SK-N-SH (cell line): Measurements from ENCODE around the gene WDR88. TPM values are rescaled to one million over a fixed set of nuclear protein-coding genes. Genes with fewer than 3 reads are reported as not detected.
"Not testable (repeated sequence)": the region's sequence is repeated elsewhere in the genome, so short reads cannot be mapped to it uniquely, and the experiment has no call there.

ENCODE experiments used
- CTCF ChIA-PET: fragments of 300-600, 350-600 bp; formaldehyde crosslinking; extraction: SDS; loops from one replicate; lab custom pipeline; 2021; lab: Yijun Ruan, JAX
- POLR2A ChIA-PET: fragments of 350-600 bp; sonication (Branson Sonifier 250); formaldehyde crosslinking; extraction: SDS; loops from one replicate; lab custom pipeline; 2020; ENCODE audit warnings: antibody characterized with exemption, inconsistent platforms; lab: Yijun Ruan, JAX
- DNase-seq: peaks from one replicate; pipeline ENCODE4 v3.0.0; 2012
- H2AFZ ChIP-seq: fragments of 200-600 bp; sonication (generic); 2 replicates; pipeline ENCODE4 v1.8.1; 2016; ENCODE audit warnings: antibody characterized with exemption, mild to moderate bottlenecking, low read depth
- H3F3A ChIP-seq: fragments of 200-600 bp; sonication (generic); replicated peaks from 2 replicates; pipeline ENCODE3; 2016; ENCODE audit warnings: antibody characterized with exemption, mild to moderate bottlenecking; ENCODE audit not compliant: insufficient read depth
- H3K27ac ChIP-seq, 2 experiments: fragments of 200-500 bp in 1 of 2; fragments of 200-600 bp in 1 of 2; sonication (Bioruptor generic) in 1 of 2; sonication (generic), shearing (Covaris generic) in 1 of 2; 2 replicates each; pipeline versions ENCODE4 v1.5.1 to v1.6.1; 2014 to 2016; ENCODE audit warnings: low read depth in 2 of 2, inconsistent platforms in 1 of 2, low read length in 1 of 2, mild to moderate bottlenecking in 1 of 2, mixed read lengths in 1 of 2
- H3K27me3 ChIP-seq: fragments of 200-600 bp; sonication (generic), shearing (Covaris generic); 2 replicates; pipeline ENCODE4 v1.6.1; 2016; ENCODE audit warnings: mixed run types; ENCODE audit not compliant: insufficient read depth
- H3K36me3 ChIP-seq, 2 experiments: fragments of 200-500 bp in 1 of 2; fragments of 200-600 bp in 1 of 2; sonication (Bioruptor generic) in 1 of 2; sonication (generic) in 1 of 2; replicated peaks in 1 of 2; 2 replicates each; pipeline versions ENCODE3 to v1.5.1; 2014 to 2016; ENCODE audit warnings: low read length in 1 of 2, mild to moderate bottlenecking in 1 of 2; ENCODE audit not compliant: insufficient read depth in 2 of 2, control insufficient read depth in 1 of 2
- H3K4me1 ChIP-seq, 2 experiments: fragments of 200-500 bp in 1 of 2; fragments of 200-600 bp in 1 of 2; sonication (Bioruptor generic) in 1 of 2; sonication (generic), shearing (Covaris generic) in 1 of 2; 2 replicates each; pipeline versions ENCODE4 v1.5.1 to v1.6.1; 2014 to 2016; ENCODE audit warnings: low read depth in 1 of 2, low read length in 1 of 2, mixed run types in 1 of 2; ENCODE audit not compliant: insufficient read depth in 2 of 2, control insufficient read depth in 1 of 2
- H3K4me2 ChIP-seq: fragments of 200-600 bp; sonication (generic), shearing (Covaris generic); 2 replicates; pipeline ENCODE4 v1.6.1; 2017; ENCODE audit warnings: mixed run types
- H3K4me3 ChIP-seq, 2 experiments: fragments of 200-500 bp in 1 of 2; fragments of 200-600 bp in 1 of 2; sonication (Bioruptor generic) in 1 of 2; sonication (generic), shearing (Covaris generic) in 1 of 2; 2 replicates each; pipeline versions ENCODE4 v1.5.1 to v1.8.1; 2014 to 2016; ENCODE audit warnings: low read depth in 2 of 2, inconsistent platforms in 1 of 2, low read length in 1 of 2, mild to moderate bottlenecking in 1 of 2, mixed read lengths in 1 of 2, moderate library complexity in 1 of 2
- H3K79me2 ChIP-seq: fragments of 200-600 bp; sonication (generic); 2 replicates; pipeline ENCODE4 v1.8.1; 2017; ENCODE audit warnings: mild to moderate bottlenecking; ENCODE audit not compliant: insufficient read depth
- H3K9ac ChIP-seq: fragments of 200-600 bp; sonication (generic); 2 replicates; pipeline ENCODE4 v1.6.1; 2017; ENCODE audit warnings: mixed run types
- H3K9me2 ChIP-seq: fragments of 200-600 bp; sonication (generic); 2 replicates; pipeline ENCODE4 v1.6.1; 2017; ENCODE audit warnings: mixed run types
- H3K9me3 ChIP-seq: fragments of 200-600 bp; sonication (generic); 2 replicates; pipeline ENCODE4 v1.6.1; 2017; ENCODE audit warnings: mixed run types, mild to moderate bottlenecking, moderate library complexity
- H4K20me1 ChIP-seq: fragments of 200-600 bp; sonication (generic); 2 replicates; pipeline ENCODE4 v1.6.1; 2017; ENCODE audit warnings: mild to moderate bottlenecking, mixed run types; ENCODE audit not compliant: insufficient read depth
- MEF2A ChIP-seq: IDR thresholded peaks from 2 replicates; pipeline ENCODE4 v1.4.0; 2012; ENCODE audit warnings: low read depth, borderline replicate concordance
- NFIC ChIP-seq: IDR thresholded peaks from 2 replicates; pipeline ENCODE4 v1.4.0; 2012; ENCODE audit warnings: borderline replicate concordance
- POLR2AphosphoS5 ChIP-seq: IDR thresholded peaks from 2 replicates; pipeline ENCODE4 v1.6.1; 2012; ENCODE audit warnings: low read depth, low read length
- TAF1 ChIP-seq: IDR thresholded peaks from 2 replicates; pipeline ENCODE4 v1.6.1; 2012; ENCODE audit warnings: low read depth, mild to moderate bottlenecking, low read length, moderate library complexity, borderline replicate concordance
- TEAD4 ChIP-seq: IDR thresholded peaks from 2 replicates; pipeline ENCODE4 v1.4.0; 2012; ENCODE audit warnings: mild to moderate bottlenecking, borderline replicate concordance; ENCODE audit not compliant: insufficient read depth
- WGBS: methylation state at CpG from one replicate; pipeline ENCODE4 v1.1.6; 2017; ENCODE audit warnings: low lambda C conversion rate; 5-methylcytosine and 5-hydroxymethylcytosine counted together
- polyA plus RNA-seq, 3 experiments: library from polyadenylated mRNA; depleted of rRNA; stranded (reverse); fragments of >200 nt; gene quantifications; 2 replicates each; pipeline ENCODE4 v1.2.3, GENCODE V29; 2012
- TF ChIP-seq, protein P1 (sequence below): fragments of 200-600 bp; sonication (generic); IDR thresholded peaks from 2 replicates; pipeline ENCODE4 v1.6.1; 2017; ENCODE audit warnings: antibody characterized with exemption, mild to moderate bottlenecking, moderate library complexity
- TF ChIP-seq, protein P2 (sequence below): fragments of 150-350 bp; IDR thresholded peaks from 2 replicates; pipeline ENCODE4 v1.6.1; 2016; ENCODE audit warnings: mild to moderate bottlenecking, low read depth, low read length
- TF ChIP-seq, protein P3 (sequence below): fragments of 150-350 bp; IDR thresholded peaks from 2 replicates; pipeline ENCODE4 v1.6.1; 2017; ENCODE audit warnings: antibody characterized with exemption, low read length, low read depth, borderline replicate concordance

The WDR88 gene
- polyA plus RNA-seq, 1 of the 3 experiments (the other 2 are of a cell fraction): not detected

DNA sequence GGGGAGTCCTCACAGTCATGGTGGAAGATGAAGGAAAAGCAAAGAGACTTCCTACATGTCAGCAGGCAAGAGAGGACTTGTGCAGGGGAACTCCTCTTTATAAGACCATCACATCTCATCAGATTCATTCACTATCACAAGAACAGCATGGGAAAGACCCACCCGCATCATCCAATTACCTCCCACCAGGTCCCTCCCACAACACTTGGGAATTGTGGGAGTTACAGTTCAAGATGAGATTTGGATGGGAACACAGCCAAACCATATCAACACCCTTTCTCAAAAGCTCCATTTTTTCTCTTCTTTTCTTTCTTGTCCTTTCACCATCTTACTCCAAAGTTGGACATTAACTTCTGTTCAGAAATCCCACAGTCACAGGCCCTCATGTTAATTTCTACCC, 57.5 kb downstream of the WDR88 start:
- H3F3A ChIP-seq: no peaks in the 10 kb centered on the region
- TF ChIP-seq MEF2A: no peak
- TF ChIP-seq, protein P1, sequence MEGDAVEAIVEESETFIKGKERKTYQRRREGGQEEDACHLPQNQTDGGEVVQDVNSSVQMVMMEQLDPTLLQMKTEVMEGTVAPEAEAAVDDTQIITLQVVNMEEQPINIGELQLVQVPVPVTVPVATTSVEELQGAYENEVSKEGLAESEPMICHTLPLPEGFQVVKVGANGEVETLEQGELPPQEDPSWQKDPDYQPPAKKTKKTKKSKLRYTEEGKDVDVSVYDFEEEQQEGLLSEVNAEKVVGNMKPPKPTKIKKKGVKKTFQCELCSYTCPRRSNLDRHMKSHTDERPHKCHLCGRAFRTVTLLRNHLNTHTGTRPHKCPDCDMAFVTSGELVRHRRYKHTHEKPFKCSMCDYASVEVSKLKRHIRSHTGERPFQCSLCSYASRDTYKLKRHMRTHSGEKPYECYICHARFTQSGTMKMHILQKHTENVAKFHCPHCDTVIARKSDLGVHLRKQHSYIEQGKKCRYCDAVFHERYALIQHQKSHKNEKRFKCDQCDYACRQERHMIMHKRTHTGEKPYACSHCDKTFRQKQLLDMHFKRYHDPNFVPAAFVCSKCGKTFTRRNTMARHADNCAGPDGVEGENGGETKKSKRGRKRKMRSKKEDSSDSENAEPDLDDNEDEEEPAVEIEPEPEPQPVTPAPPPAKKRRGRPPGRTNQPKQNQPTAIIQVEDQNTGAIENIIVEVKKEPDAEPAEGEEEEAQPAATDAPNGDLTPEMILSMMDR: no peak
- TF ChIP-seq TEAD4: no peak
- no peak for TF ChIP-seq POLR2AphosphoS5
- TF ChIP-seq, all 33 proteins: peak for 0
- Histone ChIP-seq H3K4me2 (no peak overlapping the region), H3K79me2 (no peaks in the 10 kb centered on the region), H3K9me2 (no peaks in the 10 kb centered on the region), H2AFZ (no peak overlapping the region), H3K9me3 (no peaks in the 10 kb centered on the region), H3K27ac (no peak overlapping the region), H3K9ac (no peak overlapping the region), H3K4me1 (peaks cover 0 to 4% of the 10 kb centered on the region in 2 experiments; a peak in 1 of 4 replicates), H3K36me3 (no peaks in the 10 kb centered on the region), H3K4me3 (no peak overlapping the region), H4K20me1 (no peaks in the 10 kb centered on the region), H3K27me3 (no peaks in the 10 kb centered on the region)
- no CpG with 5 or more reads among the region's 1 CpG for WGBS
- DNase-seq: no peak
- ChIA-PET CTCF (interaction anchor here (0.6 to 1.8 kb wide), 3 partner anchors 8 to 64 kb away, joined by 3 to 5 read pairs (median 3); no protein-coding TSS in a partner anchor), POLR2A (no interaction called here)

DNA sequence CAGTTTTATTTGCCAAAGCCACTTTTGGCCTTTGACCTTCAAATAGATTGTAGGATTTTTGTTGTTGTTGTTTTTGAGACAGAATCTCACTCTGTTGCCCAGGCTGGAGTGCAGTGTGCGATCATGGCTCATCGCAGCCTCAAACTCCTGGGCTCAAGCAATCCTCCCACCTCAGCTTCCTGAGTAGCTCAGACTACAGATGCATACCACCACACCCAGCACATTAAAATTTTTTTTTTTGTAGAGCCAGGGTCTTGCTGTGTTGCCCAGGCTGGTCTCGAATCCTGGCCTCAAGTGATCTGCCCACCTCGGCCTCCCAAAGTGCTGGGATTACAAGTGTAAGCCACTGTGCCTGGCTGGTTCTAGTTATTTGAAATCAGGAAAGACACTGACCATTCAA, 59.2 kb downstream of the WDR88 start:
- not testable (repeated sequence) for H3K27me3 ChIP-seq, H3K9me3 ChIP-seq, H3K79me2 ChIP-seq, H2AFZ ChIP-seq, H3K4me3 ChIP-seq, DNase-seq, H3K4me2 ChIP-seq, H3K9me2 ChIP-seq, H3F3A ChIP-seq, H3K36me3 ChIP-seq, H3K27ac ChIP-seq, H4K20me1 ChIP-seq, H3K9ac ChIP-seq
- peaks cover 0 to 13% of the 10 kb centered on the region in 2 experiments; a peak in 1 of 4 replicates for H3K4me1 ChIP-seq
- ChIA-PET CTCF (interaction anchor here (0.6 to 2.2 kb wide), 3 partner anchors 21 to 215 kb away, joined by 3 to 9 read pairs (median 3); no protein-coding TSS in a partner anchor), POLR2A (interaction anchor here (0.6 kb wide), 1 partner anchor 14 kb away, joined by 4 read pairs; no protein-coding TSS in a partner anchor)
- 49% methylated on average over 4 of the region's 4 CpGs for WGBS

DNA sequence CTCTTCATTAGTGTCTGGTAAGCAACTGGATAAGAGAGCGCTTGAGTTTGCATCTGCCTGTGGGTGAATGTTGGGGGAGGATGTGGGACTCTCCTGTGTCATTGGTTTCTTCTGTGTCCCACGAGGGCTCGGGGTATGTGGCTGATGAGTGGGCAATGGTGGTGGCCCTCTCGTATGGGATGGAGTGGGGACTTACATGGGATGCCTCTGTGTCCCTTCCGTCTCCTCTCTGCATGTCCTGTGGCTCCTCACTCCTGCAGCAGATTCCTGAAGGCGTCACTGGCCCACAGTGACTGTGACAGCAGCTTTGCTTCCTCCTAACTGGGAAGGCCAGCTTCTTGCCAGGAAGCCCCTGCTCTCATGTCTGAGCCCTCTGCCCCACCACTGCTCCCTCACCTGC, 59.6 kb downstream of the WDR88 start:
- TF ChIP-seq, protein P2, sequence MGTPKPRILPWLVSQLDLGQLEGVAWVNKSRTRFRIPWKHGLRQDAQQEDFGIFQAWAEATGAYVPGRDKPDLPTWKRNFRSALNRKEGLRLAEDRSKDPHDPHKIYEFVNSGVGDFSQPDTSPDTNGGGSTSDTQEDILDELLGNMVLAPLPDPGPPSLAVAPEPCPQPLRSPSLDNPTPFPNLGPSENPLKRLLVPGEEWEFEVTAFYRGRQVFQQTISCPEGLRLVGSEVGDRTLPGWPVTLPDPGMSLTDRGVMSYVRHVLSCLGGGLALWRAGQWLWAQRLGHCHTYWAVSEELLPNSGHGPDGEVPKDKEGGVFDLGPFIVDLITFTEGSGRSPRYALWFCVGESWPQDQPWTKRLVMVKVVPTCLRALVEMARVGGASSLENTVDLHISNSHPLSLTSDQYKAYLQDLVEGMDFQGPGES: no peak
- no peak for TF ChIP-seq NFIC
- TF ChIP-seq, protein P3, sequence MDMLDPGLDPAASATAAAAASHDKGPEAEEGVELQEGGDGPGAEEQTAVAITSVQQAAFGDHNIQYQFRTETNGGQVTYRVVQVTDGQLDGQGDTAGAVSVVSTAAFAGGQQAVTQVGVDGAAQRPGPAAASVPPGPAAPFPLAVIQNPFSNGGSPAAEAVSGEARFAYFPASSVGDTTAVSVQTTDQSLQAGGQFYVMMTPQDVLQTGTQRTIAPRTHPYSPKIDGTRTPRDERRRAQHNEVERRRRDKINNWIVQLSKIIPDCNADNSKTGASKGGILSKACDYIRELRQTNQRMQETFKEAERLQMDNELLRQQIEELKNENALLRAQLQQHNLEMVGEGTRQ: no peak
- TF ChIP-seq POLR2AphosphoS5: no peak
- TF ChIP-seq TAF1: no peak
- 62% methylated on average over 5 of the region's 6 CpGs for WGBS
- 0 out of 2 replicates have a peak, but pooled peaks cover 5% of the 10 kb centered on the region for H4K20me1 ChIP-seq
- H3F3A ChIP-seq: no peaks in the 10 kb centered on the region
- no peak overlapping the region for H2AFZ ChIP-seq
- no peak overlapping the region for H3K4me3 ChIP-seq
- ChIA-PET POLR2A (interaction anchor here (1.3 kb wide), 1 partner anchor 14 kb away, joined by 3 read pairs; no protein-coding TSS in a partner anchor), CTCF (interaction anchor here (0.5 to 2.2 kb wide), 6 partner anchors 12 to 66 kb away, joined by 3 to 9 read pairs (median 3); no protein-coding TSS in a partner anchor)
- DNase-seq: no peak
- no peak overlapping the region for H3K4me2 ChIP-seq
- H3K79me2 ChIP-seq: no peaks in the 10 kb centered on the region
- H3K9me2 ChIP-seq: no peaks in the 10 kb centered on the region
- no peaks in the 10 kb centered on the region for H3K36me3 ChIP-seq
- H3K4me1 ChIP-seq: peaks cover 0 to 13% of the 10 kb centered on the region in 2 experiments; a peak in 1 of 4 replicates
- no peak overlapping the region for H3K9ac ChIP-seq
- no peaks in the 10 kb centered on the region for H3K27me3 ChIP-seq
- no peak overlapping the region for H3K27ac ChIP-seq
- no peaks in the 10 kb centered on the region for H3K9me3 ChIP-seq
